NCI-H2196 (cell line): ENCODE results near the gene PAOX.
"Not testable (repeated sequence)": the region's sequence is repeated elsewhere in the genome, so short reads cannot be mapped to it uniquely, and the experiment has no call there.

Source experiments
- DNase-seq: peaks from one replicate; lab custom pipeline; 2025; ENCODE audit not compliant: unreplicated experiment; lab: John Stamatoyannopoulos, UW

Gene PAOX

DNA sequence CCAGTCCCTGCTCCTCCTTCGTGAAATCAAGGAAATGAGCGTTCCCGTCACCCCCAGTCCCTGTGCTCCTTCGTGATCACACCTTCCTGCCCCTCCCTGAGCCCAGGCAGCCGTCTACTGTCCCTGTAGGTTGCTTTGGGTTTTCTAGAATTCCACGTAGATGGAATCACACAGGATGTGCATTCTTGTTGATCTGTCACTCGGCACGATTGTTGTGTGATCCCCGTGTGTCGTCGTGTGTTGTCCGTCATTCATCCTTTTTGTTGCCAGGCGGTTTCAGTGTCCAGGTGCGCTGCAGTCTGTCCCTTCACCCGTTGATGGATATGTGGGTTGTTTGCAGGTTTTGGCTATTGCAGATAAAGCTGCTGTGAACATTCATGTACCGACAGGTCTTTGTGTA lies 24.3 kb downstream of the PAOX start:
- DNase-seq: no peak

- DNase-seq: no peak
Measured at GRCh38 chr10:133403784-133404183, 24.7 kb downstream of the PAOX start.

- DNase-seq: no peak
Measured at GRCh38 chr10:133405272-133405671, 26.2 kb downstream of the PAOX start.

DNA sequence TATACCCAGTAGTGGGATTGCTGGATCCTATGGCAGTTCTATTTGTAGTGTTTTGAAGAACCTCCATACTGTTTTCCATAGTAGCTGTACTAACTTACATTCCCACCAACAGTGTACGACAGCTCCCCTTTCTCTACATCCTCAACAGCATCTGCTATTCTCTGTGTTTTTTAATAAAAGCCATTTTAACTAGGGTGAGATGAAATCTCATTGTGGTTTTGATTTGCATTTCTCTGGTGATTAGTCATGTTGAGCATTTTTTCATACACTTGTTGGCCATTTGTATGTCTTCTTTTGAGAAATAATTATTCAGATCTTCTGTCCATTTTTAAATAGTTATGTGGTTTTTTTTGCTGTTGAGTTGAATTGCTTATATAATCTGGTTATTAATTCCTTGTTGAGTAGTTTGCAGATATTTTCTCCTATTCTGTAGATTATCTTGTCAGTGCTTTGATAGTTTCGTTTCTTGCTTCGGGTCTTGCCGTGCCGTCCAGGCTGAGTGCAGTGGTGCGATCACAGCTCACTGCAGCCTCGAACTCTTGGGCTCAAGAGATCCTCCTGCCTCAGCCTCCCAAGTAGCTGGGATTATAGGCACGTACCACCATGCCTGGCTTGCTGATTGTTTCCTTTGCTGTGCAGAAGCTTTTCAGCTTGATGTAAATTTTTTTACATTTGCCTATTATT lies 26.9 kb downstream of the PAOX start:
- no peak for DNase-seq

DNA sequence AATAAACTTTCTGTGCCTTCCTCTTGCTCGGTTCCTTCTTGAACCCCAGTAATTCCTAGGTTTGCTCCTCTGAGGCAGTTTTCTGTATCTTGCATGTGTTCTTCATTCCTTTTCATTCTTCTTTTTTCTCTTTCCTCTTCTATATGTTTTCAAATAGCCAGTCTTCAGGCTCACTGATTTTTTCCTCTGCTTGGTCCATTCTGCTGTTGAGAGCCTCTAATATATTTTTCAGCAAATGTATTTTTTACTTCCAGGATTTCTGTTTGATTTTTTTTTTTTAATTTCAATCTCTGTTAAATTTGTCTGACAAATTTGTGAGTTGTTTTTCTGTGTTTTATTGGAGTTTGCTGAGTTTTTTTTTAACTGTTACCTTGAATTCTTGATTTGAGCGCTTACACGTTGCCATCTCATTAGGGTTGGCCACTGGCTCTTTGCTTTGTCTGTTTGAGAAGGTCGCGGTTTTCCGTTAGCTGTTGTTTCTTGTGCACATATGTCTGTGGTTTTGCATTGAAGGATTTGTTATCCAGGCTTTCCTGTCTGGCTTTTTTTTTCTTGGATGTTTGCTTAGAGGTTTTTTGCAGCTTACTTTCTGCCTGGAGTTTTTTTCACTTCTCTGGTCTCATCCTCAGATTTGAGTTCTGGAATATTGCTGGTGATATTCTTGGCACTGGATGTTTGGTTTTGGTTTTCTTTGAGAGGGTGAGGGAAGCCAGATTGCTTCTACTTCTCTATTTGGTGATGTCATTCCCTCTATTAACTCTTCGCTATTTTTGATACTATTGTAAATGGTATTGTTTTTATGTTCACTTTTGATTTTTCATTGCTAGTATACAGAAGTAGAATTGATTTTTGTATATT lies 32.7 kb downstream of the PAOX start:
- no peak for DNase-seq

- no peak for DNase-seq
Measured at GRCh38 chr10:133412381-133412711, 33.3 kb downstream of the PAOX start.

DNA sequence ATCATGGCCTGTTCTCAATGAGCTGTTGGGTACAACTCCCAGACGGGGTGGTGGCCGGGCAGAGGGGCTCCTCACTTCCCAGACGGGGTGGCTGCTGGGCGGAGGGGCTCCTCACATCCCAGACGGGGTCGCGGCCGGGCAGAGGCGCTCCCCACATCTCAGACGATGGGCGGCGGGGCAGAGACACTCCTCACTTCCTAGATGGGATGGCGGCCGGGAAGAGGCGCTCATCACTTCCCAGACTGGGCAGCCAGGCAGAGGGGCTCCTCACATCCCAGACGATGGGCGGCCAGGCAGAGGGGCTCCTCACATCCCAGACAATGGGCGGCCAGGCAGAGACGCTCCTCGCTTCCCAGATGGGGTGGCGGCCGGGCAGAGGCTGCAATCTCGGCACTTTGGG lies 35.3 kb downstream of the PAOX start:
- not testable (repeated sequence) for DNase-seq

GRCh38 chr10:133415752-133416151 lies 36.7 kb downstream of the PAOX start:
- no peak for DNase-seq

DNA sequence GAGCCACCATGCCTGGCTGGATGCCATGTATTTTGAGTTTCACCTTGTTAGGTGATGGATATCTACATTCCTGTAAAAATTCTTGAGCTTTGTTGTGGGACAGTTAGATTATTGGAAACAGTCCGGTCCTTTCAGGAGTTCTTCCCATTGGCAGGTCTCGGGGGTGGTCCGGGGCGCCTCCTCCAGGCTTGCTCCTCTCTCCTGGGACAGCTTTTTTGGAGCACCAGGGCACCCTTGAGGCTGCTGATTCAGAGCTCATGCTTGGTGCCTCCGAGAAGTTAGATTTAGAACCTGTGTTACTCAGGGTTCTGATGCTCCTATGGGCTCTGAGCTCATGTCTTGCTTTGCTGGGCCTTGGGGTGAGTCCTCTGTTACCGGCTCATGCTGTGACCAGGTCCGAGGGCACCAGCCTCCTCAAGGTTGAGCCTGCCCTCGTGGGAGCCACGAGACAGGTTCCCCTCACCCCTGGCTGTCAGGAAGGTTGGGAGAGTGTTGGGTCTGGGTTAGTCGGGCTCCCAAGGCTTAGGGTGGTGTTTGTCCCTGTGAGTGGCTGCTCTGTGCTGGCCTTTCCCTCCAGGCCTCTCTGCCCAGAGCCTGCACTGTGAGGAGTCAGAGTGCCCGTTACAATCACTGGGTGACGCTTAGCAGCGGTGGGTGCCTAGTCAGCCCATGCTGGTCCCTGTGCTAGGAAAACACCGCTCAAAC lies 39.4 kb downstream of the PAOX start:
- no peak for DNase-seq

DNA sequence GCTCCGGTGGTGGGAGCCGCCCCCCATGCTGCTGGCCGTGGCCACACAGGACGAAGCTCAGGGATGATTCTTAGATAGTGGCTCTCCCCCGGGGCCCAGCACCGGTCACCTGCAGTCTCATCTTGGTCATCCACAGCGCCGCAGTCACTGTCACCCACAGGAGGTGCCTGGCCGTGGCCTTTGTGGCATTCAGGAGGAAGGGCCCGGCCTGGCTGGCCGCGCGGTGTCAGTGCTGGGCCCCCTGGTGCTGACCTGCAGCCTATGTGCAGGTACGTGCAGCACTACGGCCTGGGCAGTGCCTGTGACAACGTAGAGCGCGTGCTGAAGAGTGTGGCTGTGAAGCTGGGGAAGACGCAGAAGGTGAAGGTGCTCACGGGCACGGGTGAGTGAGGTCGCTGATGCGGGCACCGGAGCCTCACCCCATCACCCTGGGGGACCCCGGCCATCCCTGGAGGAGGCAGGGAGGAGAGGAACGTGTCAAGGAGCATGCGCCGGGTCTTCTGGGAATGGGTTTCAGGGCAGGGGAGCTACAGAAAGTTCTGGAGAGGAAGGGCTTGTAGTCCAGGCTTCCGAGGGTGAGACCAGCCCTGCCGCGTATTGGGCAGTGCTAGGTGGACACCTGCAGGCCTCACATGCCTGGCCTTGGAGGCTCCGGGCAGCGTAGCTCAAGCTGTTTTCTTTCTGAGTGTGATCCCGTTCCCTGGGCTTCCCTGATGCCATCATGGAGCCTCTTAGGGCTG lies 40.3 kb downstream of the PAOX start:
- no peak for DNase-seq

- no peak for DNase-seq
Measured at GRCh38 chr10:133420028-133420427, 41.0 kb downstream of the PAOX start.

DNA sequence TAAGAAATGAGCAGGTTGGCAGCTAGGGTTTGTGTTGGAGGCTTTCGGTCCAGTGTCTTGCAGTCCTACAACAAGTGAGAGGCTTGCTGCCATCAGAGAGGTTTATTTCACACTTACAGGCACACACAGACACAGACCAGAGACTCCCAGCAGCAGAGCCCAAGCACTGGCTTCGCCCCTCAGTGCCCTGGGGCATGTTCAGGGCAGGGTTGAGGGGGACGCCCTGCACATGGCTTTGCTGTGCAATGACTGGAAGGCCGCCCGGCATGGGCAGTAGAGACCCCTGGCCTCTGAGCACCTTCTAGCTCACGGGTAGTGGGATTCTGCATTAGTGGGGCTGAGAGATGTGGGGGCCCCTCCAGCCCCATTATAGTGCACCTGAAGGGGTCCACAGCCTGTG lies 41.5 kb downstream of the PAOX start:
- no peak for DNase-seq

- no peak for DNase-seq
Measured at GRCh38 chr10:133421336-133422222, 42.5 kb downstream of the PAOX start.

GRCh38 chr10:133422223-133422806 lies 43.3 kb downstream of the PAOX start:
- no peak for DNase-seq

GRCh38 chr10:133422807-133423771 lies 44.0 kb downstream of the PAOX start:
- DNase-seq: no peak

DNA sequence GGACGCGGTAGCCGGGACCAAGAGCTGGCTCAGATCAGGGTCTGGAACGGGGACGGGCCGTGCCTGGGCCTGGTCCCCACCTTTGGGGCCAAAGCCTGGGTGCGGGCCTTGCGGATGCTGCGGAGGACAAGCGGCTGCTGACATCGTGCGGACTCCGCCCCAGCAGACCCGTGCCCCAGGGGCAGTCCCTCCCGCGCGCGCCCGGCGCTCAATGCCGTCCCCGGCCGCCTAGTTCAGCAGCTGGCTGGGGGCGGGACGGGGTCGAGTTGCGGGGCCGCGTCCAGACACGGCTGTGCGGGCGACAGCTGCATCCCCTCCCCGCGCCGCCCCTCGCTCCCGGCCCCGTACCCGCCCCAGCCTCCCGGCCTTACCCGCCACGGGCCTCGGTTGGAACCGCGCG lies 45.0 kb downstream of the PAOX start:
- not testable (repeated sequence) for DNase-seq

- not testable (repeated sequence) for DNase-seq
Measured at GRCh38 chr10:133424601-133425000, 45.5 kb downstream of the PAOX start, which contains the start of gene SPRN. SPRN (minus strand) TSS chr10:133424625; CDS start chr10:133423681, 944 bp downstream.

- DNase-seq: not testable (repeated sequence)
Measured at GRCh38 chr10:133429571-133429970, 50.5 kb downstream of the PAOX start.
